ENCODE measurements around the gene METTL25. TPM values are rescaled to one million over a fixed set of nuclear protein-coding genes. Genes with fewer than 3 reads are reported as not detected.

The METTL25 gene
- total RNA-seq, 2 donors from 2014 or later, result 9.5 to 10.6 TPM

DNA sequence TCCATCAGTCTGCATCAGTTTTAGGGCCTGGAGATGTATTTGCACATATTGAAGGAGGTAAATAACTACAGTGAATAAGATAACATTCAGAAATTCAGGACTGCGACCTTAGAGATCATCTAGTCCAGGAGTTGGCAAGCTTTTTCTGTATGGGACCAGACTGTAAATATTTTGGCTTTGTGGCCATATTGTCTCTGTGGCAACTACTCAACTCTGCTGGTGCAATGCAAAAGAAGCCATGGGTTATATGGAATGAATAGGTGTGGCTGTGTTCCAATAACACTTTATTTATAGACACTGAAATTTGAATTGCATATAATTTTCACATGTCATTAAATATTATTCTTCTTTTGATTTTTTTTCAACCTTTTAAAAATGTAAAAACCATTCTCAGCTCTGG, 156.6 kb downstream of the METTL25 start:
- Histone ChIP-seq H3K27ac (ENCODE audit: low read depth, low read length) (no peak overlapping the region), H3K36me3 (ENCODE audit: control insufficient read depth, insufficient read depth, low read length) (no peaks in the 10 kb centered on the region), H3K9ac (ENCODE audit: extremely low read depth, low read length, poor library complexity, severe bottlenecking) (no peak overlapping the region), H3K4me3 (ENCODE audit: low read length) (no peak overlapping the region), H3K9me3 (ENCODE audit: control insufficient read depth, low read length) (no peaks in the 10 kb centered on the region), H3K4me1 (ENCODE audit: control insufficient read depth, insufficient read depth, low read length) (no peaks in the 10 kb centered on the region), H3K27me3 (ENCODE audit: control insufficient read depth, insufficient read depth, low read length, poor library complexity, severe bottlenecking) (no peaks in the 10 kb centered on the region)
- no peak for DNase-seq
- Mint-ChIP-seq H3K27ac (no peak overlapping the region), H3K4me1 (no peaks in the 10 kb centered on the region), H3K27me3 (ENCODE audit: insufficient read depth) (no peaks in the 10 kb centered on the region), H3K9me3 (no peaks in the 10 kb centered on the region), H3K36me3 (ENCODE audit: low read depth) (no peaks in the 10 kb centered on the region), H3K4me3 (no peak overlapping the region)
- TF ChIP-seq, protein P1, sequence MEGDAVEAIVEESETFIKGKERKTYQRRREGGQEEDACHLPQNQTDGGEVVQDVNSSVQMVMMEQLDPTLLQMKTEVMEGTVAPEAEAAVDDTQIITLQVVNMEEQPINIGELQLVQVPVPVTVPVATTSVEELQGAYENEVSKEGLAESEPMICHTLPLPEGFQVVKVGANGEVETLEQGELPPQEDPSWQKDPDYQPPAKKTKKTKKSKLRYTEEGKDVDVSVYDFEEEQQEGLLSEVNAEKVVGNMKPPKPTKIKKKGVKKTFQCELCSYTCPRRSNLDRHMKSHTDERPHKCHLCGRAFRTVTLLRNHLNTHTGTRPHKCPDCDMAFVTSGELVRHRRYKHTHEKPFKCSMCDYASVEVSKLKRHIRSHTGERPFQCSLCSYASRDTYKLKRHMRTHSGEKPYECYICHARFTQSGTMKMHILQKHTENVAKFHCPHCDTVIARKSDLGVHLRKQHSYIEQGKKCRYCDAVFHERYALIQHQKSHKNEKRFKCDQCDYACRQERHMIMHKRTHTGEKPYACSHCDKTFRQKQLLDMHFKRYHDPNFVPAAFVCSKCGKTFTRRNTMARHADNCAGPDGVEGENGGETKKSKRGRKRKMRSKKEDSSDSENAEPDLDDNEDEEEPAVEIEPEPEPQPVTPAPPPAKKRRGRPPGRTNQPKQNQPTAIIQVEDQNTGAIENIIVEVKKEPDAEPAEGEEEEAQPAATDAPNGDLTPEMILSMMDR (conservative IDR thresholded peaks at IDR 0.05), result no peak
- 83% methylated on average over 1 of the region's 1 CpG; no CpG with 5 or more reads in 1 of the 2 experiments for WGBS, 2 experiments (ENCODE audit: insufficient coverage in 1 of 2, insufficient read length in 1 of 2)

DNA sequence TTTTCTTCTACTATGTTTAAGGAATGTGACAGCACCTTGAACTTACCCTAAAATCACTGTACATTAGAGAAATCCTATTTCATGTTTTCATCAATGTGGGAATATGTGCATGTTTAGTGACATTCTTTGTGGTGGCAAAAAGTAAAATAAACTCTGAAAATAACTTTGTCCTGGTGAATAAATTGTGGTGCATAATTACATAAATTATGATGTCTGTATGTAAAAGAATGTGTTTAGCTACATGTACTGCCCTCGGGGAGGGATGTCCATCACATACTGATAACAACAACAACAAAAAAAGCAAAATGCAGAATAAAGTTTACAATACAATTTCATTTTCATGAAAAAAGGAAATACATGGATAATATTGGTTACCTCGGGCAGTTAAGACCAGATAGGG, 157.3 kb downstream of the METTL25 start:
- WGBS, 2 experiments (ENCODE audit: insufficient coverage in 1 of 2, insufficient read length in 1 of 2), result no CpG with 5 or more reads among the region's 2 CpGs
- H3K9me3 Mint-ChIP-seq, result no peaks in the 10 kb centered on the region
- TF ChIP-seq, protein P1 (conservative IDR thresholded peaks at IDR 0.05), result no peak

DNA sequence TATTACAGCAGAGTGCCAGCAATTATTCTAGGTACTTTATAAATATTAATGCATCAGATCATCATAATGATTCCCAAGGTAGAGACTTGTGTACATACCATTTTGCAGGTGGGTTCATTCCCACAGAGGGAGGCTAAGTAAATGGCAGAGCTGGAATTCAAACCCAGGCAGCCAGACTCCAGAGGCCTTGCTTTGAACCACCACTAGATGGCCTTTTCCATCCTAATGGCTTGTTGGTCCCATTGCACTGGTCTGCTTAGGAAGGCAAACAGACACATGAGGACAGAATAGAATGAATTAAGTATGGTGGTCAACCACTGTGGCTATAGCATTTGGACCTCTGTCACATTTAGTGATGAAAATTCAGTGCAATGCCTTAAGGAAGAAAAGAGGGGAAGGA, 158.7 kb downstream of the METTL25 start:
- H3K9me3 ChIP-seq (ENCODE audit: control insufficient read depth, low read length), result no peaks in the 10 kb centered on the region
- no peaks in the 10 kb centered on the region for H3K36me3 Mint-ChIP-seq (ENCODE audit: low read depth)
- H3K9me3 Mint-ChIP-seq, result no peaks in the 10 kb centered on the region
- no peaks in the 10 kb centered on the region for H3K4me1 ChIP-seq (ENCODE audit: control insufficient read depth, insufficient read depth, low read length)
- H3K4me1 Mint-ChIP-seq, result no peaks in the 10 kb centered on the region
- no peak overlapping the region for H3K4me3 ChIP-seq (ENCODE audit: low read length)
- peak; percentile 80 for DNase-seq
- TF ChIP-seq, protein P1 (conservative IDR thresholded peaks at IDR 0.05), result peak; percentile 81
- no peak overlapping the region for H3K9ac ChIP-seq (ENCODE audit: extremely low read depth, low read length, poor library complexity, severe bottlenecking)
- no peaks in the 10 kb centered on the region for H3K36me3 ChIP-seq (ENCODE audit: control insufficient read depth, insufficient read depth, low read length)
- no peaks in the 10 kb centered on the region for H3K27me3 Mint-ChIP-seq (ENCODE audit: insufficient read depth)
- H3K27ac ChIP-seq (ENCODE audit: low read depth, low read length), result no peak overlapping the region
- H3K27me3 ChIP-seq (ENCODE audit: control insufficient read depth, insufficient read depth, low read length, poor library complexity, severe bottlenecking), result no peaks in the 10 kb centered on the region
- H3K4me3 Mint-ChIP-seq, result no peak overlapping the region
- H3K27ac Mint-ChIP-seq, result no peak overlapping the region

More for the DNA sequence above, 157.3 kb downstream of the METTL25 start:
- Histone ChIP-seq H3K4me3 (ENCODE audit: low read length) (no peak overlapping the region), H3K4me1 (ENCODE audit: control insufficient read depth, insufficient read depth, low read length) (no peaks in the 10 kb centered on the region), H3K36me3 (ENCODE audit: control insufficient read depth, insufficient read depth, low read length) (no peaks in the 10 kb centered on the region), H3K9me3 (ENCODE audit: control insufficient read depth, low read length) (no peaks in the 10 kb centered on the region), H3K27ac (ENCODE audit: low read depth, low read length) (no peak overlapping the region), H3K9ac (ENCODE audit: extremely low read depth, low read length, poor library complexity, severe bottlenecking) (no peak overlapping the region), H3K27me3 (ENCODE audit: control insufficient read depth, insufficient read depth, low read length, poor library complexity, severe bottlenecking) (no peaks in the 10 kb centered on the region)
- no peak for DNase-seq
- Mint-ChIP-seq H3K4me1 (no peaks in the 10 kb centered on the region), H3K36me3 (ENCODE audit: low read depth) (no peaks in the 10 kb centered on the region), H3K4me3 (no peak overlapping the region), H3K27ac (no peak overlapping the region), H3K27me3 (ENCODE audit: insufficient read depth) (no peaks in the 10 kb centered on the region)

All from endodermal cell (in vitro differentiated cells).